Retinal pigment epithelial cell (primary cell): ENCODE results near the gene GATB.

Source experiments
- DNase-seq: peaks from one replicate; pipeline ENCODE4 v3.0.0-alpha.2; 2010; ENCODE audit warnings: low read depth
- H3K4me3 ChIP-seq: 2 replicates; pipeline ENCODE4 v1.5.1; 2011; ENCODE audit warnings: mild to moderate bottlenecking, low read length, control low read depth, moderate library complexity
- TF ChIP-seq, protein P1 (sequence below): conservative IDR thresholded peaks from 2 replicates; pipeline ENCODE4 v1.5.1; 2011; ENCODE audit warnings: low read depth, low read length, control low read depth, inconsistent platforms

Gene GATB

DNA sequence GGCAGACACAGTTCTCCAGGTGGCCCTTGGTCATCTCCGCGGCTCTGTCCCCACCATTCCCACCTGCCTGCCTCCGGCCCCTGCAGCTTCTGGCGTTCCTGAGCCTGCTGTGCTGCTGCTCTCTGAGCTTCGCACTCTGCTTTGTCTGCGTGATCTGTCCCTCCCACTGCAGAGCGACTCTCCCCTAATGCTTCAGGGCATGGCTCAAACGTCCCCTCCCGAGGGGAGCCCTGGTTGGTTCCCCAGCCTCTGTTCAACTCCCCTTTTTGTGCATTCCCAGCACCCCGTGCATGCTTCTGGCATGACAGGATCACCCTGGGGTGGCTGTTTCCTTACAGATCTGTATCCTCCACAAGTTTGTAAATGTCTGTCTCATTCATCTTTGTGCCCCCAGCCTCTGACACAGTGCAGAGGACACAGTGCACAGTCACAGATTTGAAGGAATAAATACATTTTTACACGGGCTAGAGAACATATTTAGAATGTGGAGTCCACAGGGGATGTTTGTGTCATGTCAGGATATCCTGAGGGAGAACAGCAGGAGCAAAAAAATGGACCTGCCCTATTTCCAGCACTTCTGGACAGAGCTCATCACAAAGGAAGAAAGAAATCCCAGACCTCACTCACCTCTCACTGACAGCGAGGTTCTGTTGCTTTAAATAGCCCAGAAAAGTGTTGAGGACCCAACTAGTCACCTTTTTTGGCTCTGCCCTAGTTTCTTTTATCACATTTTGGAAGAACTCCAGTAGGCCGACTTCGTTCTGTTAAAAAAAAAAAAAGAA, 72.6 kb downstream of the GATB start:
- no peak overlapping the region for H3K4me3 ChIP-seq
- DNase-seq: no peak
- TF ChIP-seq, protein P1, sequence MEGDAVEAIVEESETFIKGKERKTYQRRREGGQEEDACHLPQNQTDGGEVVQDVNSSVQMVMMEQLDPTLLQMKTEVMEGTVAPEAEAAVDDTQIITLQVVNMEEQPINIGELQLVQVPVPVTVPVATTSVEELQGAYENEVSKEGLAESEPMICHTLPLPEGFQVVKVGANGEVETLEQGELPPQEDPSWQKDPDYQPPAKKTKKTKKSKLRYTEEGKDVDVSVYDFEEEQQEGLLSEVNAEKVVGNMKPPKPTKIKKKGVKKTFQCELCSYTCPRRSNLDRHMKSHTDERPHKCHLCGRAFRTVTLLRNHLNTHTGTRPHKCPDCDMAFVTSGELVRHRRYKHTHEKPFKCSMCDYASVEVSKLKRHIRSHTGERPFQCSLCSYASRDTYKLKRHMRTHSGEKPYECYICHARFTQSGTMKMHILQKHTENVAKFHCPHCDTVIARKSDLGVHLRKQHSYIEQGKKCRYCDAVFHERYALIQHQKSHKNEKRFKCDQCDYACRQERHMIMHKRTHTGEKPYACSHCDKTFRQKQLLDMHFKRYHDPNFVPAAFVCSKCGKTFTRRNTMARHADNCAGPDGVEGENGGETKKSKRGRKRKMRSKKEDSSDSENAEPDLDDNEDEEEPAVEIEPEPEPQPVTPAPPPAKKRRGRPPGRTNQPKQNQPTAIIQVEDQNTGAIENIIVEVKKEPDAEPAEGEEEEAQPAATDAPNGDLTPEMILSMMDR: no peak

DNA sequence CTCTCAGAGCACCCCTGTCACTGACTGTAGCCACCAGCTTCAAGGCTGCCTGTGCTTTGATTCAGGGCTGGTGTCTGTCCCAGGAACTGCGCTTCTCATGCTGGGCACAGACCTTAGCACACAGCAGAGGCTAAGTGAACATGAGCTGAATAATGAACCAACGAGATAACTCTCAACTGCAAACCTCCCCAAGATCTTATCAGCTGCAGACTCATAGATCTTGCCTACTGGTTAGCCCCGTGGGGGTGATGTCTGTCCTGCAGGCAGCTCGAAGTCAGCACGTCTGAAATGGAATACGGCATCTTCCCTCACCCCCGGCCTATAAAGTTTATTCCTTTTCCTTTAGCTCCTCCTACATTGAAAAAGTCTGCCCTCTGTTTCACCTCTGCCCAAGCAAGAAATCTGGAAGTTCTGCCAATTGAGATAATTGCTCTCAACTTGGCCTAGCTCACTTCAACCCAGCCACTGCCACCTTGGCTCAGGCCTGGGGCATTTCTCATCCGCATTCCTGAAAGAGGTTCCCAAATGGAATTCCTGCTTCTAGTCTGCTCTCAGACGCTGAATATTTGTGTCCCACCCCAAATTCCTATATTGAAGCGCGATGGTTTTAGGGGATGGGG, 73.7 kb downstream of the GATB start:
- no peak overlapping the region for H3K4me3 ChIP-seq
- TF ChIP-seq, protein P1: no peak

DNA sequence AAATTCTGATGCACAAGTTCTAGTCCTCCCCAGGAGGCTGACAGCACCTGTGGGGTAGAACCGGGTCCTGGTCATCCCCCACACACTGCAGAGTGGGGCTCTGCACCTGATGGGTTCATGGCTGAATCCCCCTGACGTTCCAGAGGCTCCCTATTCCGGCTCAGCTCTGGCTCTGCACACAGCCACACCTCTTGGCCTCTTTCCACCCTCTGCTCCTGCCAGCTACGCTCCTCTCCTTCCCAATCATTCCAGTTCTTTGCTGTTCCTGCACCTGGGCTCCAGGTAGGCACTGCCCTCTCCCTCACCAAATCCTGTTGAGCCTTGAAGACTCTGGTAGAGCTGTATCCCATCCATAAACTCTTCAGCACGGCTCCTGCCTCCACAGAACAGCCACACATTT, 75.5 kb downstream of the GATB start:
- H3K4me3 ChIP-seq: no peak overlapping the region
- DNase-seq: no peak
- TF ChIP-seq, protein P1: no peak

More for the DNA sequence above, 73.7 kb downstream of the GATB start:
- DNase-seq: no peak

DNA sequence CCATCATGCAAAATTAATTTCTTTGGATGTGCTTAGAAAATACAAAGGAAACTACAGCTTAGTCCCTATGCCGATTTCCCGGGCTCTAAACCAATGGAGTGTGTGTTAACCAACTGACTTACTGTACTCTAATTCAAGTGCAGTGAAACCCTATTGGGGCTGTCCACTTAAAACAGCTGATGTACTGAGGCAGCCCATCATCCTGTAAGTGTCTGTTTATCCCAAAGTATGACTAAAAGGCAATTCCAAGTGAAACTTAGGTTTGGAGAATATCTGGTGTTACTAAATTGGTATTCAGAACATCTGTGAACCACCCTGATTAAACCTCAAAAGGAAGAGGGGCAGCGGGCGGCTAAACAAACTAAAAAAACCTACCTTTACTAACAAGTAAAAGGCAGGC, 79.7 kb downstream of the GATB start:
- TF ChIP-seq, protein P1: no peak
- no peak for DNase-seq
- no peak overlapping the region for H3K4me3 ChIP-seq

DNA sequence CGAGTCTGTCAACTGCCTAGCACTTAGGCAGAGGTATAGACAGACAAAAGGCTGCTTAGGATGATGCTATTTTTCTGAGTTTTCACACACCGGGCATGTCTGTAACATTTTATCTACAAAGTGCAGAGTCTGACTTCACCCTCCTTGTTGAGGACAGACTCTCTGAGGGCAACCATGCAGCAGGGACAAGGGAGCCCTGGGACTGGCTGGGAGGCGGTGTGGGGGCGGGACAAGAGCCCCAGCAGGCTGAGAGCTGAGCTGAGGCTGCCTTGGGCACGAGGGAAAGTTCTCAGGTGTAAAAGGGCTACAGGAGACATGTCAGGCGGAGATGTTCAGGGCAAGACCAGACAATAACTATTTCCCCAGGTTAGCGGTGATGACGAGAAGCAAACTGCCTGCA, 81.6 kb downstream of the GATB start:
- no peak for DNase-seq
- H3K4me3 ChIP-seq: no peak overlapping the region
- TF ChIP-seq, protein P1: no peak

DNA sequence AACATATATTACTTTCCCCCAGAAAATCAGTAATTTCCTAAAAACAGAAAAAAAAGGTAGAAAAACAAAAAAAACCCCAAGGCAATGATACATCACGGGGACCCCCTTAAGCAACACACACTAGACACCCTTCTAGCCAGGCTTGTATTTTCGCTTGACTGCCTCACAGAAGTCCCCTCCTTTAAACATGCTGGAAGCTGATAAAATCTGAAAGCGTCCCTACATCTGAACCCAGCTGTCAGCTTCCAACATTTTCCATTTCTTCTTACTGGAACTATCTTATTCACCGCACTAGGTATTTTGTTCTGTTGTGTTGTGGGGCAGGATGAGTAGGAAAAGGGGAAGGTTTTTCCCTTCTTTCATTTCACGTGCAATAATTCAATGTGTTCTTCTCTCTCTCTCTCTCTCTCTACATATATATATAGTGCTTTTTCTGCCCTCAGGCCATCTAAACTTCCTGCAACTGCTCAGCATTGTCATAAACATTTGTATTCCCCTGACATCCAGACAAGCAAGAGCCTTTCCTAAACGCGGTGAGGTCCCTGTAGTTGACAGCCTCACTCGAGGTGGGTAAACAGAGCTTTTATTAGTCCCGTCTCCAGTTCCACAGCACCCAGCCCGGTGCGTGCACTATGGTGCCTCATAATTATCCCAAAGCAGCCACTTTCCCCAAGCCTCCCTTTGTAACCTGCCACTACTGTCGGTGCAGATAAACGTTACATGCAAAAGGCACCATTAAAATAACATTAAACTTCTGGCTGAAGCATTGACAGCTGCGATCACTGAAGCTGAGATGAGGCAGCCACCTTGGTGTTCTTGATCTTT, 82.5 kb downstream of the GATB start:
- DNase-seq: no peak
- TF ChIP-seq, protein P1: no peak
- H3K4me3 ChIP-seq: no peak overlapping the region
